K562 (cell line): ENCODE measurements around the gene RASSF1. TPM values are rescaled to one million over a fixed set of nuclear protein-coding genes. Genes with fewer than 3 reads are reported as not detected.

Source experiments
- MAFG ChIP-seq: fragments of 450-650 bp; conservative IDR thresholded peaks from 2 replicates; pipeline ENCODE4 v1.6.1; 2016; ENCODE audit warnings: missing genetic modification characterization, missing compliant biosample characterization
- MEF2D ChIP-seq: conservative IDR thresholded peaks from 2 replicates; pipeline ENCODE4 v1.6.1; 2016; ENCODE audit warnings: low read depth, missing genetic modification characterization, missing compliant biosample characterization
- MEIS2 ChIP-seq: fragments of 450-650 bp; IDR thresholded peaks from 2 replicates; pipeline ENCODE4 v1.6.1; 2014; ENCODE audit warnings: mild to moderate bottlenecking; ENCODE audit not compliant: partially characterized antibody
- MNT ChIP-seq, 2 experiments: fragments of 450-650 bp; conservative IDR thresholded peaks; 2 replicates each; pipeline ENCODE4 v1.6.1; 2017; ENCODE audit warnings: mild to moderate bottlenecking in 2 of 2, moderate library complexity in 2 of 2
- TAF1 ChIP-seq: IDR thresholded peaks from 2 replicates; pipeline ENCODE4 v1.6.1; 2011; ENCODE audit warnings: mild to moderate bottlenecking, low read length, moderate library complexity; ENCODE audit not compliant: insufficient read depth, control insufficient read depth, severe bottlenecking; ENCODE audit errors: extremely low read depth
- ZBTB8A ChIP-seq: fragments of 450-650 bp; IDR thresholded peaks from 2 replicates; pipeline ENCODE4 v1.6.1; 2018; ENCODE audit warnings: mild to moderate bottlenecking, moderate library complexity; ENCODE audit not compliant: partially characterized antibody
- ZNF121 ChIP-seq: sonication (generic); formaldehyde crosslinking; conservative IDR thresholded peaks from 2 replicates; pipeline ENCODE4 v1.8.0; 2022; ENCODE audit warnings: missing genetic modification reagents
- ZNF318 ChIP-seq, 2 experiments: fragments of 450-650 bp; IDR thresholded peaks; 2 replicates each; pipeline ENCODE4 v1.6.1; 2016; ENCODE audit warnings: mild to moderate bottlenecking in 2 of 2, borderline replicate concordance in 1 of 2, low read depth in 1 of 2, moderate library complexity in 1 of 2
- ZNF507 ChIP-seq: conservative IDR thresholded peaks from 2 replicates; pipeline ENCODE4 v1.6.1; 2017; ENCODE audit warnings: missing genetic modification characterization, missing compliant biosample characterization
- ZNF592 ChIP-seq: fragments of 450-650 bp; IDR thresholded peaks from 2 replicates; pipeline ENCODE4 v1.6.1; 2017; ENCODE audit warnings: antibody characterized with exemption, mild to moderate bottlenecking
- polyA plus RNA-seq, 8 experiments: library from polyadenylated mRNA; depleted of rRNA in 4 of 8; stranded (reverse) in 5 of 8; unstranded in 3 of 8; fragments of >200 nt; fragmentation: Nextera tagmentation in 2 of 8; fragmentation: Illumina TruSeq in 1 of 8; extraction: Ambion mirVana in 2 of 8; extraction: Trizol in 1 of 8; gene quantifications; 2 replicates each; pipeline versions ENCODE4 v1.2.1 to v1.2.3, GENCODE V29; 2011 to 2014; ENCODE audit warnings: inconsistent platforms in 1 of 8, missing spikeins in 1 of 8
- total RNA-seq, 7 experiments: library from RNA; depleted of rRNA in 6 of 7; stranded (reverse); fragments of >200 nt in 6 of 7; fragmentation: Illumina TruSeq in 2 of 7; extraction: Trizol in 2 of 7; gene quantifications; 2 replicates each; pipeline versions ENCODE4 v1.2.1 to v1.2.3, GENCODE V29; 2011 to 2021; ENCODE audit warnings: low replicate concordance in 1 of 7

Gene RASSF1
- total and polyA plus RNA-seq, 9 of the 15 experiments (the other 6 are each of a cell fraction or from before 2014, with no cell fraction given) = 3.6 to 57.1 (median 24.6) TPM

- TF ChIP-seq ZNF318 (IDR thresholded peaks at IDR 0.05; ENCODE audit: borderline replicate concordance in 1 of 2, low read depth in 1 of 2) (no peak), ZNF507 (tag) (no peak), TAF1 (no peak), MNT (conservative IDR thresholded peaks at IDR 0.05) (no peak; a peak in 1 of 4 replicates), MAFG (tag) (peak; percentile 55; the same call in 1 of the 2 replicates), MEF2D (0 out of 2 replicates have a peak, but pooled peaks have one; percentile 15), ZNF592 (peak; percentile 94), MEIS2 (no peak), ZNF121 (no peak), ZBTB8A (no peak)
These were observed 40.5 kb downstream of the RASSF1 start (continued) for GRCh38 chr3:50299929-50300680.
